ENCODE data around the gene ACAD10.
"Not testable (repeated sequence)": the region's sequence is repeated elsewhere in the genome, so short reads cannot be mapped to it uniquely, and the experiment has no call there.

Gene ACAD10

DNA sequence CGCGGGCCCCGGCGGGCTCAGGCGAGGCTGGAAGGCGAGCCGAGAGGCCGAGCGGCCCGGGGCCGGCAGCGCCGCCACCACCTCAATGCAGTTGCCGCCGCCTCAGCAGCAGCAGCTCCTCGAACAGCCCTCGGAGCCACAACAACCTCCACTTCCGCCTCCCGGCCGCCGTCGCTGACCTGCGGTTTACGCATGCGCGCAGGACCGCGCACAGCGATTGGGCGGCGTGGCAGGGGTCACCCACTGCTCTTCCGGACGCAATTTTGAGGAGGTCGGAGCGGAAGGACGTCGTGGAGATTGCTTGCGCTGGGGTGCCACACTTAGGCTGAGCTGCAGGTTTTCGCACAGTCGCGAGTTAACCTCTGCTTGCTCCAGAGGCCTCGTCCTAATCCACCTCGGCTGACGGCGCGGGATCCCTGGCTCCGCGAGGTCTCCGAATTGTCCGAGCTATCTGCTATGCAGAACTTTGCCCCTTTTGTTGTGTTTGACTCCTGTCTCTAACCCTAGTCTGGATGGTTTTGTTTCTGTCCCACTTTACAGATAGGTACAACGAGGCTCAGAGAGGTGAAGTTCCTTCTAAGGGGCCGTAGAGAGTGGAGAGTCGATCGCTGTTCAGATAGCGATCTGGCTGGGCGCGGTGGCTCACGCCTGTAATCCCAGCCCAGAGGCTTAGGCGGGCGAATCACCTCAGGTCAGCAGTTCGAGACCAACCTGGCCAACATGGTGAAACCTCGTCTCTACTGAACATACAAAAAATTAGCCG, at the start of gene ACAD10, which contains the start of gene BRAP:
Gene ACAD10, plus strand, starts transcription at position 243 of the 763 bp plus-strand sequence. CDS start 6,657 bp downstream, outside the sequence.
Gene BRAP, minus strand, starts transcription at position 146 of the 763 bp plus-strand sequence. CDS start 164 bp downstream, outside the sequence.
- no peak for FAIRE-seq

DNA sequence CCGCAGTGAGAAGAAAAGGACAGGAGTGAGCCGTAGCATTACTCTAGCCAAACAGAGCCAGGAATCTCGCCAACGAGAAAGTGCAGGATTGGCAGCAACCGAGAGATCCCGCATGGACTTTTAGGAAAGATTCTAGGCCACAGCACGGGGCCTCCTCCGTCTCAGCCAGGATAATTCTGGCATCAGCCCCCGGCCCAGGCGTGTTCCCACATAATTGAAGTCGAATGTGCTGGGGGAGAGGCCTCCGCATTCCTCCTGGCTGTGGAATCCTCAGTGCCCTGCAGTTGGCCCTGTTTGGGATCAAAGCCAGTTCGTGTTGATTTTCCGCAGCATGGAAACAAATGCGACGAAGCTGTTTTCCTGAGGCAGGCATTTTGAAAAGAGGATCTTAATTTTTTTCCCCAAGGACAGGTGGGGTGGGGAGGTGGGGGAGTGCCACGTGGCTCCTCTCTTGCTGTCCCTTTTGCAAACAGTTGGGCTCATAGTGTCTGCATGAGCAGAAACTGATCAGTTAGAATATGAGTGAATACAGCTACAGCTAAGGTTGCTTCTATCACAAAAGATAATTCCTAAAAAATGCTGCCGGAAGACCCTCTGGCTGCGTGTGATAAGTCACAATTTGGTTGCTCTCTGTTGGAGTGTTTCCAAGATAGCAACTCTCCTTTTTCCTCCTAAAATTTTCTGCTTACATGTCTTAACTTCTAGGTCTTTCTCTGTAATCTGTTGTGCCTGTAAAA, 49.5 kb upstream of the ACAD10 start:
- FAIRE-seq, result no peak

DNA sequence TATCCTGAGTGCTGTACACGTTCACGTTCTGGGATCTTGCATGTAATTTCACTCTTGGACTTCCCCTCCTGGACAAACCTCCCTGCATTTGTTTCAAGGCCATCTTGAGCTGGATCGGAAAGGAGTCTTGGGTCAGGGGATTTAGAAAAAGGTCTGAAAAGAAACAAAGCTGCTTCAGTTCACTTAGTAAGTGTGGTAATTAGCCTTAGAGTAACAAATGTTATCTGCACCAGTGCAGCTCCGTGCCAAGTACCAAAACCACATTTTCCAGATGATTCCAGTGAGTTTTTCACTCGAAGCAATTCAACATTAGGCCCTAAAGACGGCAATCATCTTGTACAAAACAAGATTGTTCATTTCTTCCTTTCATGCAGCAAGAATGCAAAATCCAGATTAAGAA, 47.3 kb upstream of the ACAD10 start:
- FAIRE-seq, result no peak

DNA sequence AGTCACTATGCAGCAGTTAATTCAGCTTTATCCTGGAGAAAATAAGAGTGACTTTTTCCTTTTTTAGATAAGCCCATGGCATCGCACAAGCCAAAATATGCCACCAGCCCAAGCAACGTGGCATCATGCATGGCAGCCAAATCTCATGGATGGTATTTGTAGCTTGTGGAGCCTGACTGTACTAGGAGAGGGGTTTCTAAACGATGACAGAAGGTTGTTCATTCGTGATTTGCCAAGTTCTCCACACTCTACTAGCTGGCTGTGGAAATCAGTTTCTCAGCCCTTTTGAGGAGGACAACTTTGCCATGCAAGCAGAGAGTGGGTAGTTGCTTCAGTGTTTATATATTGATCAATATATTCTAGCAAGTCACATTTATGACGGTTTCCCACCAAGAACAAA, 45.3 kb upstream of the ACAD10 start:
- no peak for FAIRE-seq

DNA sequence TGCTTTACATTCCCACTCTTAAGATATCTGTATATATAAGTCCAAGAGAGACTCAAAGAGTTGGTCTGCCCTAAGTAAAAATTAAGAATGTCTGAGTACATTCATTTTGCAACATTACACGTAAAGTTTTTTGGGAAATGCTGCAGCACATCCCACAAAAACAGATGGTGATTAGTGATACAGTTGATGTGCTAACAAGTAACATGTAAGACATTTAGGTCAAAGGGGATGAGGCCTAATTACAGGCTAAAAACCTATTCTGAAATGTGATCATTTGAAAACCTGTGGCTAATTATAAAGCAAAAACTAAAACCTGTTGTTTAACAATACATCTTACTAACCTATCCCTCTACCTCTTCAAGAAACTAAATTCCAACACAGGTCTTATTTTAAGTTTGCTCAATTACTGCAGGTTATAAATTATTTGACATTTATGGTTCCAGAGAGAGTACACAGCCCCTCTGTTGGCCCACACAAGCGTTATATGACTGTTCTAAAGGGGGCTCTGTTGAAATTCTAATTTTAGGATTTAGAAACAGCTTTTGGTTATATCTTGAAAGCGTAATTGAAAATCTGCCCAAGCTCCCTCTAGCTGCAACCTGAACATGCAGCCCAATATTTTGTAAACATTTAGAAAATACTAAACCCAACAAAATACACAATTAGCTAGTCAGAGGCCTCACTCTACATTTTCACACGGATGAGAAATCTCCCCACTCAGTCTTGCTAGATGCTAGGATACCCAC, 43.0 kb upstream of the ACAD10 start:
- no peak for FAIRE-seq

DNA sequence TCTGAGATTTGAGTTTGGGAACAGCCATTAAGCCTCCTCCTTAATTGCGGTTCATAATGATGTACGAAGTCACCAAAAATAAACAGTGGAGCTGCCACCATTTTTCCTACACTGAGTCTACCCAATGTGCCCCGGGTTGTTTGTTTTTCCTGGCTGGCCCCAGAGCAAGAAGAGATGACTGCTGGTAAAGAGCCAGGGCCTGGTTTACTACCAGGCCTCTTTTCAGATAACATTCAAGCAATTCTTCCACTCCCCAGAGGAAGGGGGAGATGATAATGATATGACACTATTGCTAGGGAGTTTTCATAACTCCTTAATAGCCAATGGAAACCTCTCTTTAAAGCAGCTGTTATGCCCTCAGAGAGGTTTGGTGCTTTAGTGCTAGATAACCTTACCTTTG, 42.4 kb upstream of the ACAD10 start:
- no peak for FAIRE-seq

DNA sequence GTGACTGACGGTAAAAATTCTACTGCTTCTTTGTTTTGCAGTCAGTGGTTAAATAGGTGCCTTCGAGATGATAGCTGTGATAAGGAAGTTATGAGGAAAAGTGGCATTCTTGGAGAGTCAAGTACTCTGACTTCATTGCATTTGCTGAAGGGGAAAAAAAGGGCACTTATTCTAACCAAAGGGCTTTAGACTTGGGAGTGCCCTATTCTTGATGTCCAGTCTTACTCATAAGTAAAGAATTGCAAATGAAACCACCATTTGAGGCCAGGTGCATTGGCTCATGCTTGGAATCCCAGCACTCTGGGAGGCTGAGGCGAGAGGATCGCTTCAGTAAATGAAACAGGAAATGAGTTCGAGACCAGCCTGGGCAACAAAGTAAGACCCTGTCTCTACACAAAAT, 40.4 kb upstream of the ACAD10 start:
- FAIRE-seq, result no peak

DNA sequence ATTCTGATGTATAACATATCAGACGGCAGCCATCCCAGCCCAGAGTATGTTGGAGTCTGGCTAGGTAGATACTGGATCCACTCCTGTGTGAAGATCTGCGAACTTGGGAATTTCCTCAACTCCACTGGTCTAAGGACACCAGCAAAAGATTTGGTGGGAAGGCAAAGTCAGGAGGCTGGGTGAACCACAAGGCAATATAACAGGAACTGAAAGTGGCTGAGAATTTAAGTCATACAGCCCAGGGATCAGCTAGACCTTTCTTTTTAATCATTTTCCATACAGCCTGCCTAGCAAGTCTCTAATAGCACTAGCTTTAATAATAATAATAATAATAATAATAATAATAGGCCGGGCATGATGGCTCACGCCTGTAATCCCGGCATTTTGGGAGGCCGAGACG, 34.9 kb upstream of the ACAD10 start:
- no peak for FAIRE-seq

DNA sequence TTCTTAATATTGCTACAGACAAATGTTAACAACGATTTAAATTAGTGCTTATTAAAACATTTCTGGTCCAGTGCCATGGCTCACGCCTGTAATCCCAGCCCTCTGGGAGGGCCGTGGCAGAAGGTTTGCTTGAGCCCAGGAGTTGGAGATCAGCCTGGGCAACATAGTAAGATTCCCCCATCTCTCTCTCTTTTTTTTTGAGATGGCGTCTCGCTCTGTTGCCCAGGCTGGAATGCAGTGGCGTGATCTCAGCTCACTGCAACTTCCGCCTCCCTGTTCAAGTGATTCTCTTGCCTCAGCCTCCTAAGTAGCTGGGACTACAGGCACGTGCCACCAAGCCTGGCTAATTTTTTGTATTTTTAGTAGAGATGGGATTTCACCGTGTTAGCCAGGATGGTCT, 33.3 kb upstream of the ACAD10 start:
- not testable (repeated sequence) for FAIRE-seq

DNA sequence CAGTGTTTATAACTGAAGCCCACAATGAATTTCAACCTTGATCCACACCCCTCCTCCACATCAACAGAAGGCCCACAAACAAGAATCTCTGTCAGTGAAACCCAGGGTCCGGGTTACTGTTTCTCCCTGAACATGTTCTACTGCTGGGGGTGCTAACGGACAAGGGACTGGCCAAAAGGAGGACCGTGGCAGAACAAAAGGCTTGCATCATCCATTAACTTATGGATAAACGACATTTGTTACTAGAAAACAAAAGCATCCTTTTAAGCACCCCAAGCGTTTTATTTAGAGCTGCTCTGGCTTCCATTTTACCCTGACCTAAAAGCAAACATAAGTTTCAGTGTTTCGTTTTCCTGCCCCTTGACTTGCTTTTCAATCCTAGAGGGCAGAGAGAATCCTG, 32.3 kb upstream of the ACAD10 start:
- no peak for FAIRE-seq

DNA sequence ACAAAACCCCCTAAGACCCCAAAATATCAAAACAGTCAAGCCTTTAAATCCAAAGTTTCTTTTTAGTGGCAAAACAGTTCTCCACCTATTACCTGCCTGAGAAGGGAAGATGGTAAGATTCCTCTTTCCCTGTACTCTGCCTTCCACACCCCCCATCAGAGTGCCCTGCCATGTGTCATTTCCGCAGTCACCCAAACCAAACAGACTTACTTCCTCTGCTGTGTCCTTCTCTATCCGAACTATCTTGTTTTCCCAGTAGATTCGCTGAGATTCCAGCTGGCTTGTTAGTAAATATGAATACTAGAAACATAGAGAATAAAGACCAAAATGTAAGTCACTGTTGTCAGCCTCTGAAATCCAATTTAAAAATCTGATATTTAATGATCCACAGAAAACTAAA, 30.5 kb upstream of the ACAD10 start:
- no peak for FAIRE-seq

DNA sequence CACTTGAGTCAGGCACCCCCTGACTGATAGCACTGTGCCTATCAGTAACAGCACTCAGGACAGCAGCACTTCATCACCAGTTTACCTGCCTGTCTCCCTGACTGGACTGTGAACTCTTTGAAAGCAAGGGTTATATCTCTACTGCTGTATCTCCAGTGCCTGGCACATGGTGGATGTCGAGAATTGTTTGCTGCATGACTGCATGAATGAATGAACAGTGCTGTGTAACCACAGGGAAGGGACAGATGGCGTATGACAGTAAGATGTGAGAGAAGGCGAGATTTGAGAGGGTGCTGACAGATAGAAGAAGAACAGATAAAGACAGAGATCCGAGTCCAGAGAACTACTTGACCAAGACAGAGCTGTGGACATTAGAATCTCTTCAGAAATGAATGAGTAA, 29.8 kb upstream of the ACAD10 start:
- FAIRE-seq, result no peak

DNA sequence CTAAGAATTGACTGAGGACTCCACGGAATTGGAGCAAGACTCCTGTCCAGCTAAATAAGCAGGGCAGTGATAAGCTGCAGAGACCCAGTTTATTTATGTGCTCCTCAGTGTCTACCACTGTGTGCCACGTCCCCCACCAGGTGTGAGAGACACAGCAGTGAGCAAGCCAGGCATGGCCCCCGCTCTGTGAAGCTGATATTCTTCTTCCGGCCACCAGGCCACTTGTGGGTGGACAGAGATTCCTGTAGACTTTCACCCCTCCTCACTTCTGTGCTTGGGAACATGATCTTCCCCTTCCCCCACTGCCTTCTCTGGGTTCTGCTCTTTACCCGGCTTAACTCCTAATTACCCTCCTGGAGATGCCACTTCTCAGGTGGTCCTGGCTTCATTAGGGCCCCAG, 21.4 kb upstream of the ACAD10 start:
- no peak for FAIRE-seq

DNA sequence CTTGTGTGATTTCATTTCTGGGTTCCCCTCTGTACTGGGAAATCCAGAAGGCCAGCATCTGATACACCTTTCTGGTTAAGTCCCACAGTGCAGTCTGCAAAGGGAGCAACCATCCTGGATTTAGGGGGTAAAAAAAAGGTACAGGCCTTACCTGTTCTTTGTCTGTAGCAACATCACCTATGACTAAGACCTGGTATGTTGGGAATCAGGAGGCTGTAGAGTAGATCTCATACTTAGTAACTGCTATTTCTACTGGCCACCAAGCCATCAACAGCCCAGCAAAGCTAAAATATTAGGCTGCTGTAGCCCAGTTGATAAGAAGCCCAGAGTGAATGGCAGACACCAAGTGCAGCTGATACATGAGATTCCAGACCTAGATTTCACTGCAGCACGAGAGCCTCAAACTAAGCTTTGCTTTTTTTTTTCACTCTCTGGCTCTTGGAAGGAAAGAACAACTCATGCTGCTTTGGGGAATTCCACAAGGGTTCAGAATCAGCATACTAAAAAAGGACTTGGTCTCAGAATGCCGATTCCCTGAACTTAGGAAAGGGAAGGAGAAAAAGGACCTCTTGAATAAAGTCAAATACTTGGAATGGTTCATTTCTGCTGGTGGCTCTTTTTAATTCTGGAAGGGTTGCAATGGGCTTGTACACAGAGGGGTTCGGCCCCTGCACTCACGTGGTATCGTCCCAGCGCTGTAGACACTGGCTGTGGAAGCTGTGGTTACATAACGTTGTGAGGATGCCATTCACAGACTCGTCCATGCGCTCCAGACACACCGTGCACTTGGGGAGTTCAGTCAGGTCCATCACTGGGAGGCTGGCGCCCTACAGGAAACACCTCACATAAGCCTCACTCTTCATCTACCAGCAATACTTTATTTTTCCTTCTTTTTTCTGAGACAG, 20.6 kb upstream of the ACAD10 start:
- no peak for FAIRE-seq

DNA sequence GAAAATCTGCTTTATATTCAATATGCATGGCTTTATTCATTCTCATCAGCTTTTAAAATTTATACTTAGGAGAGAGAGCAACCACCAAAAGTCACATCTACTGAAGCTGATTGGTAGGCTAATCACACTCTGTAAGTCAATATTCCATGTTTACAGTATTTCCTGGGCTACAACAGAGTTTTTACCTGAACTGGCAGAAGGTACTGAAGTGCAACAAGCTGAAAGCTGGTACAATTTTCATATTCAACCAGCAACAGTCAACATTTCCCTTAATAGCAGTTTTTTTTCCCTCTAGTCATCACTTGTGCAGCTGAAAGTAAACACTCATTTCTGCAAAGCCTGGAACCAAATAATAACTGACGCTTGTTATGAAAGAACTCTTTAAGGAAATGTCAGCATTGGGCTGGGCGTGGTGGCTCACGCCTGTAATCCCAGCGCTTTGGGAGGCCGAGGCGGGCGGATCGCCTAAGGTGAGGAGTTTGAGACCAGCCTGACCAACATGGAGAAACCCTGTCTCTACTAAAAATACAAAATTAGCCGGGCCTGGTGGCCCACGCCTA, 13.0 kb upstream of the ACAD10 start:
- FAIRE-seq, result no peak

DNA sequence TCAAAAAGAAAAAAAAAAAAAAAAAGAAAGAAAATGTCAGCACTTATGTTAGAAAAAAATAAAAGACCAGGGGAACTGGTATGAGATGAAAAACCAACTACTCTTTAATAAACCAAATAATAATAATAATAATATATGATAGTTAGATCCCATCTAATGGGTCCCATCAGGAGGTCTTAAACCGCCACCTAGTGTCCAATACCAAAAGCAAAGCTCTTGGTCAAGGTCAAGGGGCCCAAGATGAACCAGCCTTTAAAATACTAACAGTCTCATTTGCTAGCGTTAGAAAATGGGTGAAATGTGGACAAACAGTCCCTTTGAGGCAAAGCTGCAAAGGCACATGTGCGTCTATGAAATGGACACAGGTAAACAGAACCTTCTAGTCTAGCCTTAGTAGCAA, 12.3 kb upstream of the ACAD10 start:
- no peak for FAIRE-seq

DNA sequence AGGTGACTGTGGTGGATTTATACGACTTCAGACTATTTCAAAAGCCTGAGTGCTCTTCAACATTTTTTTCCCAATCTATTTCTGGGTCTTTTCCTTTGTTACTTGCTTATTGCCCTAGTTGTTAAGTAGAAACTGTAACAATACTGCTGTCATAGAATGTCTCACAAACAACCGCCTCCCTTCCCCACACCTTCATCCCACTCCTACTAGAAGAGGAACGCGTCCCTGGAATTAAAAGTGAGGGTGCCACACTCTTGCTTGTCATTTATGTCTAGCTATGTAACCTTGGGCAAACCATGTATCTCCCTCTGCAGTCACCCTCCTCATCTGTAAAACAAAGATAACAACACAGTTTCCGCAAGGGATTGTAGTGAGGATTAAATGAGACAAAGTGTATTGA, 8.7 kb upstream of the ACAD10 start:
- FAIRE-seq, result no peak

DNA sequence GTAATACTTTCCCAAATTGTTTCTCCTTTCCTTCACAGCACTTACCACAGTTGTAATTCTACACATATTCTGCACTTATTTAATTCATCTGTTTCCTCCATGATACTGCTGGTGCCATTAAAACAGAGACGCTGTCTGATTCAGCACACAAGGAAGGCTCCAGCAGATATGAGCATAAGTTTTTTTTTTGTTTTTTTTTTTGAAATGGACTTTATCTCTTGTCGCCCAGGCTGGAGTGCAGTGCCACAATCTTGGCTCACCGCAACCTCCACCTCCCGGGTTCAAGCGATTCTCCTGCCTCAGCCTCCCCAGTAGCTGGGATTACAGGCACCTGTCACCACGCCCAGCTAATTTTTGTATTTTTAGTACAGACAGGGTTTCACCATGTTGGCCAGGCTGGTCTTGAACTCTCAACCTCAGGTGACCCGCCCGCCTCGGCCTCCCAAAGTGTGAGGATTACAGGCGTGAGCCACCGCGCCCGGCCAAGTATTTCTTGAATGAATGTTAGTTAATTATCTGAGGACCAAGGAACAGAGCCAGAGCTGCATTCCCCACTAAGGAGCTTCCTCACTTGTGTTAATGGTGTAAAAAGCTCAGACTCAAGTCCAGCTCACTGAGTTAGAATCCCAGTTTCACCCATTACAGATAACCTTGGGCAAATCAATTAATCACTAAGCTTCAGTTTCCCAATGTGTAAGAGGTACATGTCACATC, 1.2 kb upstream of the ACAD10 start:
- not testable (repeated sequence) for FAIRE-seq

DNA sequence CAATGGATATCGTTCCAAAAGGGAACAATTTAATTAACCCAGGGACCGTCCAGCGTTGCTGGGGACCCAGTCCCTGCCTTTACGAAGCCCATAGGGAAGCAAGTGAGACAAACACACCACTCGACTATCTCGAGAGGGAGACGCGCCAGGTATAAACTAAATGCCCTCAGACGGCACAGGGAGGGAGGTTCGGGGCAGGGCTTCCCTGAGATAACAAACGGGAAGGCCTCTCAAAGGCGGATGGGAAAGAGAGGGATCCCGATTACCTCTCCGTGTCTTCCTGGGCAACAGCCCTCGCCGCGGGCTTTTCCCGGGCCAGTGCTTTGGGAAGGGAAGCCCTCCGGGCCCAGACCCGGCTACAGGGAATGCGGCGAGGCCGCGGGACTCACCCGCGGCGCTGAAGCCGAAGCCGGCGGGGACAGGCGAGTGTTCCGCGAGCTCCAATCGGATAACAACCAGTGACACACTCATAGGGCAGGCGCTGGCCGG, 487 bp upstream of the ACAD10 start:
- FAIRE-seq, result no peak

DNA sequence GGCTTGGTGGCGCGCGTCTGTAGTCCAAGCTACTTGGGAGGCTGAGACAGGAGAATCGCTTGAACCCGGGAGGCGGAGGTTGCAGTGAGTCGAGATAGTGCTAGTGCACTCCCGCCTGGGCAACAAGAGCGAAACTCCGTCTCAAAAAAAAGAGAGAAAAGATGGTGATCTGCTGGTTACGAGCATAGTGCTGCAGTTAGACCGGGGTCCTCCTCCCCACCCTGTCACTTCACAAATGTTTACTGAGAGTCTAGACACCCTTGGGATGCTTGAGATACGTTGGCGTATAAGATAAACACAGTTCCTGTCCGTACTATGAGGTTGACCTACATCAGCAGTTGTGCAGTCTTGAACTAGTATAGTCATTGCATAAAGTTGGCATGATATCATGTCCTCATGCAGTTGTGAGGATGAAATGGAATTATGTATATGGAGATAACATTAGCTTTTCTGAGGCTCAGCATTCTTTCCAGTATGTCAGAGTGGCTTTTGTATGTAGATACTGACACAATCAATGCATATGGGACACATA, 787 bp downstream of the ACAD10 start:
- no peak for FAIRE-seq

DNA sequence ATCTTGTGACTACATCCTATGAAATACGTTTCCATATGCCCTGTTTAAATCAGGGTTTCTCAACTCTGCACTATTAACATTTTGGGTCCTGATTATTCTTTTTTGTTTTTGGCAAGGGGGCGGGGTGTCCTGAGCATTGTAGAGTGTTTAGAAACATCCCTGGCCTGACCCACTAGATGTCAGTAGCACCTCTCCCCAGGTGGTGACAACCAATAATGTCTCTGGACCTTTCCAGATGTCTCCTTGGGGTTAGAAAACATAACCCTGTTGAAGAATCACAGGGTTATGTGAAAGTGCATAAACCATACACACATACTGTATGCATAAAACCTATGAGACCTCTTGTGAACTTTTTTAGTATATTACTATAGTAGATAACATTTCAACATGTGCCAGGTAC, 1.4 kb downstream of the ACAD10 start:
- no peak for FAIRE-seq

All from colon (tissue), 2 donors.